ENCODE measurements around the gene PIH1D1. TPM values are rescaled to one million over a fixed set of nuclear protein-coding genes. Genes with fewer than 3 reads are reported as not detected.

The PIH1D1 gene
- total RNA-seq, 2 donors from 2014 or later = 55.8 to 61.5 TPM

DNA sequence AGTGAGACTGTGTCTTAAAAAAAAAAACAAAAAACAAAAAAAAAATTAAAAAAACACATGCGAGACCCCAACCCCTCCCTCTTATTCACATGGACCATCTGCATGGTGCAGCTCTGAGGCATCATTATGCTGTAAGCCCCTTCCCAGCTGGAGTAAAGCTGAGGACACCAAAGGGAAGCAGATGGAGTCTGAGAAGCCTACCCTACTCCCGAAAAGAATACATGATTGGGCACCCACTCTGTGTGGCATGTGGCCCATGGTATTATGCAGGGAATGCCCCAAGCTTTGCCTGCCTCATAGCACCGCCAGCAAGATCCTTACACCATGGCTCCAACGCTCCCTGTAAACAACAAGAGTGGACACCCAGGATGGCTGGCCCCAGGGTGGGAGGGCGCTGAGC, 33.1 kb downstream of the PIH1D1 start:
- no peak for DNase-seq (ENCODE audit: low spot score)
- Histone ChIP-seq H3K4me3 (no peak overlapping the region), H3K27me3 (peaks cover 17 to 21% of the 10 kb centered on the region in 2 donors), H3K36me3 (no peaks in the 10 kb centered on the region), H3K27ac (no peak overlapping the region), H3K4me1 (peaks cover 0 to 28% of the 10 kb centered on the region in 2 donors), H3K9me3 (no peaks in the 10 kb centered on the region)
- TF ChIP-seq, protein P1, sequence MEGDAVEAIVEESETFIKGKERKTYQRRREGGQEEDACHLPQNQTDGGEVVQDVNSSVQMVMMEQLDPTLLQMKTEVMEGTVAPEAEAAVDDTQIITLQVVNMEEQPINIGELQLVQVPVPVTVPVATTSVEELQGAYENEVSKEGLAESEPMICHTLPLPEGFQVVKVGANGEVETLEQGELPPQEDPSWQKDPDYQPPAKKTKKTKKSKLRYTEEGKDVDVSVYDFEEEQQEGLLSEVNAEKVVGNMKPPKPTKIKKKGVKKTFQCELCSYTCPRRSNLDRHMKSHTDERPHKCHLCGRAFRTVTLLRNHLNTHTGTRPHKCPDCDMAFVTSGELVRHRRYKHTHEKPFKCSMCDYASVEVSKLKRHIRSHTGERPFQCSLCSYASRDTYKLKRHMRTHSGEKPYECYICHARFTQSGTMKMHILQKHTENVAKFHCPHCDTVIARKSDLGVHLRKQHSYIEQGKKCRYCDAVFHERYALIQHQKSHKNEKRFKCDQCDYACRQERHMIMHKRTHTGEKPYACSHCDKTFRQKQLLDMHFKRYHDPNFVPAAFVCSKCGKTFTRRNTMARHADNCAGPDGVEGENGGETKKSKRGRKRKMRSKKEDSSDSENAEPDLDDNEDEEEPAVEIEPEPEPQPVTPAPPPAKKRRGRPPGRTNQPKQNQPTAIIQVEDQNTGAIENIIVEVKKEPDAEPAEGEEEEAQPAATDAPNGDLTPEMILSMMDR (IDR thresholded peaks at IDR 0.05) = no peak

DNA sequence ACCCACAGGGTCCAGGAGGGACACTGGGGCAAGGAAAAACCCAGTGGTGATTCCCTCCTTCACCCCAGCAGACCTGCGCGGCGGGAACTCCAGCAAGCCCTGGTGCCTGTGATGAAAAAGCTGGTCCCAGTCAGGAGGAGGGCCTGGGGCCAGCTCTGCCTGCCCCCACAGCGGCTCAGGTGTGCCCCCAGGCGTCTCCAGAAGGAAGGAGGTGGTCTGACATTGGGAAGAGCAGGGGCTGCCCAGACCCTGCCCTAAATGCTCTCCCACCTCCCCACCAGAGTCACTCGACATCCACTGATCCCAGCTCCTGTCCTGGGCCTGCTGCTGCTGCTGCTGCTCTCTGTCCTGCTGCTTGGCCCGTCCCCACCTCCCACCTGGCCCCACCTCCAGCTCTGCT, 34.5 kb downstream of the PIH1D1 start:
- peaks cover 7 to 9% of the 10 kb centered on the region in 2 donors for H3K27me3 ChIP-seq
- no peak overlapping the region for H3K27ac ChIP-seq
- H3K4me3 ChIP-seq = no peak overlapping the region
- TF ChIP-seq, protein P1 (IDR thresholded peaks at IDR 0.05) = no peak
- H3K9me3 ChIP-seq = no peaks in the 10 kb centered on the region
- DNase-seq (ENCODE audit: low spot score) = no peak
- peaks cover 0 to 14% of the 10 kb centered on the region in 2 donors for H3K4me1 ChIP-seq
- H3K36me3 ChIP-seq = no peaks in the 10 kb centered on the region

- Histone ChIP-seq H3K4me3 (no peak overlapping the region), H3K27ac (no peak overlapping the region), H3K27me3 (peaks cover 0 to 6% of the 10 kb centered on the region in 2 donors), H3K9me3 (no peaks in the 10 kb centered on the region), H3K36me3 (no peaks in the 10 kb centered on the region), H3K4me1 (peaks cover 0 to 3% of the 10 kb centered on the region in 2 donors)
- no peak for DNase-seq (ENCODE audit: low spot score)
- TF ChIP-seq, protein P1 (IDR thresholded peaks at IDR 0.05) = no peak
These were observed 35.8 kb downstream of the PIH1D1 start for GRCh38 chr19:49415810-49416200.

- Histone ChIP-seq H3K9me3 (no peaks in the 10 kb centered on the region), H3K36me3 (no peaks in the 10 kb centered on the region), H3K27me3 (peaks cover 0 to 6% of the 10 kb centered on the region in 2 donors), H3K27ac (no peak overlapping the region), H3K4me1 (no peaks in the 10 kb centered on the region), H3K4me3 (no peak overlapping the region)
- DNase-seq (ENCODE audit: low spot score) = no peak
- TF ChIP-seq, protein P1 (IDR thresholded peaks at IDR 0.05) = no peak
These were observed 36.4 kb downstream of the PIH1D1 start for GRCh38 chr19:49415102-49415809.

DNA sequence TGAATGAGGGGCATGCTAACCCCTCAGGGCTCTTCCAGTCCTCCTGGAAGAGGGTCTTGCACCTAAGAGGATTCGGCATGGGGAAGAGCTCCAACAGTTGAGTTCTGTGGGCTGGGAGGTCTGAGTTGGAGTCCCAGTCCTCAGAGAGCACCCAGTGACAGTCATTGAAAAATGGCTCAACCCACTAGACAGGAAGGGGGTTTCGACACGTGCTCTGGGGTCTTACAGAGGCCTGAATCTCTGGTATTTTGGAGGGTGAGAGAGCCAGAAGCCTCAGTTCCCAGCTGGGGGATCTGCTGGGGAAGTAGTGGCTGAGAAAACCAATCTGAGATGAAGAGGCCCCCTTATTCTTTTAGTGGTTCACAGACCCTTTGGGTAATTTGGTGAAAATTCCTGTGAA, 37.4 kb downstream of the PIH1D1 start:
- no peaks in the 10 kb centered on the region for H3K4me1 ChIP-seq

More for the DNA sequence above, 37.4 kb downstream of the PIH1D1 start:
- H3K4me3 ChIP-seq = no peak overlapping the region
- H3K27me3 ChIP-seq = no peaks in the 10 kb centered on the region
- TF ChIP-seq, protein P1 (IDR thresholded peaks at IDR 0.05) = no peak
- DNase-seq (ENCODE audit: low spot score) = no peak
- H3K36me3 ChIP-seq = no peaks in the 10 kb centered on the region
- H3K9me3 ChIP-seq = no peaks in the 10 kb centered on the region
- H3K27ac ChIP-seq = no peak overlapping the region
